Hepatic stellate cell (primary cell): ENCODE measurements around the gene CIB2.
"Not testable (repeated sequence)": the region's sequence is repeated elsewhere in the genome, so short reads cannot be mapped to it uniquely, and the experiment has no call there.

Experiments
- DNase-seq: peaks from one replicate; pipeline ENCODE4 v3.0.0; 2011; ENCODE audit warnings: low spot score

Gene CIB2

DNA sequence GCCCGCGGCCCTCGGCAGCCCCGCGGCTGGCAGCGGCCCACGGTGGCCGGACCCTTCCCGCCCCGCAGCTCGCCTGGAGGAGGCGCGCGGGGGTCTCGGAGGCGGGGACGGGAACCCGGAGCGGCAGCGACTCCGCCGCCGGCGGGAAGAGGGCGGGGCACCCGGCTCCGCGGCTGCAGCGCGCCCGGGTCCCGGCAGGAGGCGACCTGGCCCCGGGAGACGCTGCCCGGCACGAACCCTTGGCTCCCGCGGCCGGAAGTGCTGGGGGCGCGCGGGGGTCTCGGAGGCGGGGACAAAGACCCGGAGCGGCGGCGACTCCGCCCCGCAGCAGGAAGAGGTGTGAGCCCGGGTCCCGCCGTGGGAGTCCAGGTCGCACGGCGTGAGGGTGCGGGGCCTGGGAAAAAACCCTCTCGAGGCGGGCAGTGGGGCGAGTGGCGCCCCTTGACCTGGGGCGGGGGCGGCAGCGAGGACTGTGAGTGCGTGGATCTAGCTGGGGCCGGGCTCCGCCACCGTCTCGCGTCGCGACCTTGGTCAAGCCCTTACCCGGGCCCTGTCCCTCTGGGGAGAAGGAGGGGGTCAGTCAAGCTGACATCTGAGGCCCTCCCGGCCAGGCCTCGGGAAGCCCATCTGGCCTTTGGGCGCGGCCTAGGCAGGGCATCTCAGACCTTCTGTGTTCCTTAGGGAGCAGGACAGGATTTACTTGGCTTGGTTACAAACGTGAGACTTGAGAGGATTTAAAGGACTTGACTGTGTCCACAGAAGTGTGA, at the start of gene CIB2:
TSS of gene CIB2 (minus strand) at position 151 of the 767 bp plus-strand sequence. CDS start 230 bp downstream, outside the sequence.
- peak; percentile 85 for DNase-seq

GRCh38 chr15:78179906-78180305, 48.7 kb upstream of the CIB2 start:
- no peak for DNase-seq

DNA sequence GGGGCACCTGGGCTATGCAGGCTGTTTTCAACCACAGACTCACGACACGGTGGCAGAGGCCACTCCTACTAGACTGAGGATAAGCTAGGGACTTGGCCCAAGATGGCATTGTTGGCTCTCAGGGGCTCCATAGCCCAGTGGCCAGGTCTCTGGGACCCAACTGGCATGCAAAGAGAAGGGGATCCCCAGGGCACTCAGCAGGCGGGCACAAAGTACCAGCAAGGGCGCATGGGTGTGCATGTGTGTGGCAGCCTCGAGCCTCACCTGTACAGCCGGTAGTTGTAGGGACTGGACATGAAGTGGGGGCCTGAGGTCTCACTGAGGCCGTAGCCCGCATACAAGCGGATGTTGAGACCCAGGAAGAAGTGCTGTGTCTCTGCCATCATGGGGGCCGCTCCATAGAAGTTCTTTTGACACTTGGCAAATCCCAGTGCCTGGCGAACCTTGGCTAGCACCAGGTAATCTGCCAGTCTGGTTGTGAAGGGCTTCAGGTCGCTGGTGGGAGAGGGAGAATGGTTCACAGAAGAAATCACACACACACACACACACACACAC, 48.1 kb upstream of the CIB2 start:
- no peak for DNase-seq

DNA sequence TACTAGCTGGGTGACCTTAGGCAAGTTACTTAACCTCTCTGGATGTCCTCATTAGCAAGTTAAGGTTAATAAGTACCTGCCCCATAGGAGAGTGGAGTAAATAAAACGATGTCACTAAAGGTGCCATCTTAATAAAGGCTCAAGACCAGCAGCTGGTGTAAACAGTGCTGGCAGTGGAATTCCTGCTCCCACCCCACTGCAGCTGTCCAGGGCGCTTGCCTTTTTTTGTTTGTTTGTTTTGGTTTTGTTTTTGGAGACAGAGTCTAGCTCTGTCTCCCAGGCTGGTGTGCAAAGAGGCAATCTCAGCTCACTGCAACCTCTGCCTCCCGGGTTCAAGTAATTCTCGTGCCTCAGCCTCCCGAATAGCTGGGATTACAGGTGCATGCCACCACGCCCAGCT, 46.8 kb upstream of the CIB2 start:
- no peak for DNase-seq

DNA sequence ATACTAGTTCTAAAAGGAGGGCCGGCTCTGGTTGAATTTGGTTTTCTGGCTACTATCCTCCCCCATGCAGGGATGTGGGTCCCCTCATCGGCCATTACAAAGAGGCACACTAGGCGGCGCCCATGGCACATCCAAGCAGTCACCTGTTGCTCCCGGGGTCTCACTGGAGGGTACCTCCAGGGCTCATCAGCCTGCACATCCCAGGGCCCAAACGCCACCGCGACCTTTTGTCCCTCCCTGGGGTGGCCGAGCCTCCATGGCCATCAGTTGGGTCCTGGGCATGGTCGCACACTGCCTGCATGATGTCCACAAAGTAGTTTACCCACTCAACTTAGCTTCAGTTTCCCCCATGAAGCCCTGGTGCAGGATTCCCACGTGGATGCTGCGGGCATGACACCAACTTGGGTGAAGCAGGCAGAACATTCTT, 46.2 kb upstream of the CIB2 start:
- DNase-seq = peak; percentile 42

- DNase-seq = no peak
Measured at GRCh38 chr15:78175330-78175729, 44.1 kb upstream of the CIB2 start.

- DNase-seq = no peak
Measured at GRCh38 chr15:78174401-78174800, 43.2 kb upstream of the CIB2 start.

GRCh38 chr15:78171864-78172472, 40.7 kb upstream of the CIB2 start:
- DNase-seq = no peak

DNA sequence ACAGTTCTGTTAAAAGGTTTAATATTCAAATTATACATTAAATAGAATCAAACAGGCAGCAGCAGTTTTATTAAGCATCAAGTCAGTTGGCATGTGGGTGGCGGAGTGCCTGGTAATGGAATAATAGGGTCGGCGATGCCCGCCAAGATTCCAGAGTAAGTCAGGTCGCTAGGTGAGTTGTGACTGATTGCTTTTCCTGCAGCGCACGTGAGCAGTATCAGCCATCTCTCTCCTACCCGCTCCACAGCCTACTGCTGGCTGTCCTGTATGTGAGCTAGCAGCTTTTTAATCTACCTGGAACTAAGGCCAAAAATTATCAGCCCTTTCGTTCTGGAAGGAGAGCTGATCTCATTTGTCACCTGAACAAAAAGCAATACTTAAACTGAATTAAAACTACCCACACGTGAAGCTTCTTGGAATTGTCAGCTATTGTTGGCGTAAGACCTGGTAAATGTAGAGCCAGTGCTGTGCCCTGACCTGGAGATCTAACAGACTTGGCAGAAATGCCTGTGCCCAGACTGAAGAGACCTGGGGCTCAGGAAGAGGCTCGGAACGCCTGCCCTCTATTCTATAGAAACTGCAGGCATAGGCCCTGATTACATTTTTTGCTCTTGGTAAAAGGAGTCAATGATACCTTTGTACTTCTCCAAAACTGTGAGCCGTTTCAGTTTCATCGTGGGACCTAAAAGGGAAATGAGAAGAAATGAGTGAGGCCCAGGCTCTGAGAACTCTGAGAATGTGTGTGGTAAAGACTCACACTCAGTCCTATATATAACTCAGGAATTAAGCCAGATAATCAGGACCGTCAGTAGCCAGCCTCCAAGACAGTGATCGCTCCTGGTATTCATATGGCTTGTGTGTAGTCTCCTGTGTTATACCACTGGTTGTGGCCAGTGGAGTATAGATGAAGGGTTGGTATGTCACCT, 39.9 kb upstream of the CIB2 start:
- DNase-seq = no peak

DNA sequence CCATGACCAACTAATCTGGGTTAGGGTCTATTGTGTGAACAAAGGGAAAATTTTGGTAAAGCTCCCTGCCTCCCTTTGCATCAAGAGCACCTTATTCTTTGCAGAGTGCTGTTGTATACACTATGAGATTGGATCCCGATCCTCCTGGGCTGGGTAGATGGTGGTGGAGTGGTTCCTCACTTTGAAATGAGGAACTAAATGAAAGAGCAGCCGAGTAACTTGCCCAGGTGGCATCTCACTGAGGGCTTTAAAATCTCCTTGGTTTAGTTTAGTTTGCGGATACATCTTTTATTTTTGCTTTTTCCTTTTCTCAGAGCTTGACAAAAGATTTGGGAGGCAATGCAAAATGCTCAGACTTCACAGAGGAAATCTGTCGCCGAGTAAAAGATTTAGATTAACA, 37.4 kb upstream of the CIB2 start:
- no peak for DNase-seq

- DNase-seq = no peak
Measured at GRCh38 chr15:78167227-78167888, 36.1 kb upstream of the CIB2 start.

- no peak for DNase-seq
Measured at GRCh38 chr15:78164010-78164409, 32.8 kb upstream of the CIB2 start.

DNA sequence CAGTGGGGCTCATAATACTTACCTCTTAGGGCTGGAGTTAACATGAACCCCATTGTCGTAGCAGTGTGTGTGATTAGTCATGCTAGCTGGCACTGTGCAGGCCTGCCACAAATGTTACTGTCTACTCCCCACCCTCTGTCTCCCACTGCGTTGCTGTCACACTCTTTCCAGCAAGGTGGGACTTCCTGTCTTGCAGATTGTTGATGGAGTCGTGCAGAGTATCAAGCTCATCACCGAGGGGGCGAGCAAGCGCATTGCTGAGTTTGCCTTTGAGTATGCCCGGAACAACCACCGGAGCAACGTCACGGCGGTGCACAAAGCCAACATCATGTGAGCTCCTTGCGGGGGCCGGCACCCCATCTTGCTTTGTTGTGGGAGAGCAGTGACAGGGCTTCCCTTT, 30.8 kb upstream of the CIB2 start:
- DNase-seq = no peak

GRCh38 chr15:78159395-78159794, 28.1 kb upstream of the CIB2 start:
- no peak for DNase-seq

- no peak for DNase-seq
Measured at GRCh38 chr15:78157203-78157602, 26.0 kb upstream of the CIB2 start.

DNA sequence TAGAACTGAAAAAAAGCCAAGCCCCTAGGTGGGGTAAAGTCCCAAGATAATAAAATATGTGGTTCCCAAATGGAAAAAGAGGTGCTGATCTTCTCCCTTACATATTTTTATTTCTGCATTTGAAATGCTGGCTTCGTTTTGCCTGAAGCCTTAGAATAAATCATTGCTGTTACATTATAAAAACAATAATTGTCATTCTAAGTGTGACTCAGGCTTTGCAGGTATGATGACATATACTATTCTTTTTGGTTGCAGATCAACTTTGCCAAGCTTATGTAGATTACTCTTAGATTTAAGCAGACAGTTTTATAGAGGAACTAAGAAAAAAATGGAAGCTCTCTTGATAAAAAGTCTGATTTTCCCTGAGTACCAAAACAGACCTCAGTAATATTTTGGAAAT, 25.4 kb upstream of the CIB2 start:
- no peak for DNase-seq

- DNase-seq = no peak
Measured at GRCh38 chr15:78155355-78155939, 24.2 kb upstream of the CIB2 start.

- DNase-seq = no peak
Measured at GRCh38 chr15:78154955-78155354, 23.7 kb upstream of the CIB2 start.

GRCh38 chr15:78151075-78151474, 19.8 kb upstream of the CIB2 start:
- not testable (repeated sequence) for DNase-seq

DNA sequence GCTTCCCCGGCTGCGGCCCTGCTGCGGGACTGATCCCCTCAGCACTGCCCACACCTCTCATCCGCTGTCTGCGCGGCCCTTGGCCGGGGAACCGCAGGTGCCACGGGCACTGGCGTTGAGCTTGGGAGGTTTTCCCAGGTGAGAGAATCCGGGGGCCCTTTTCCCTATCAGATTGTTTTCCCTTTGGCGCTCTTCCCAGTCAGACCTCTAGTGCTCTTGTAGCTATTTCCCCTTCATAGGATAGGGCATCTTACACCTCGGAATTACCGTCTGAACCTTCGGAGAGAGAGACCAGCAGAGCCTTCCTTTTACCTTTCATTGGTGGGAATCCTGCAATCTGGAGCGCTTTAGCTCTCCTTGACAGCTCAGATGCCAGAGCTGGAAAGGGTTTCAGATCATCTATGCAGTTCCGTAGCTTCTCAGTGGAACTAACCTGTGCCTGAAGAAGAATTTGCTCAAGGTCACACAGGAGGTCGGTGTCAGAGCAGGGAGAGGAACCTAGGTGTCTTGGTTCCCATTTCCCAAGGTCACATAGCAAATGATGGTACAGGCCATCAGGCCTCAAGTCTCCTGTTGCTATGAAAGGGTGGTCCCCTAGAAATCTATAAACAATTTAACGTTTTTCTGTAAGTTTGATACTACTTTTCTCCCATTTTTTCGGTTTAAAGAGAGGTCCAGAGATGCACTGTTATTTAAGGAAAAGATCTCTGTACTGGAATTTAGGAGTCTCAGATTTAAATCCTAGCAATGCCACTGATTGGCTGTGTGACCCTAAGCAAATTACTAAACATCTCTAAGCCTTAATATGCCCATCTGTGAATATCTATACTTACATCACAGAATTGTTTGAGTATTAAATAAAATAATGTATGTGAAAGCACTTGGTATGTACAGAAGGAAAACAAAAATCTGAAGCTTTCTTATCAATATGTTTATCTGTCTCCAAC, 18.8 kb upstream of the CIB2 start:
- DNase-seq = no peak
